PFSK-1 (cell line): Measurements from ENCODE around the gene GDI1.

Source experiments
- FOXP2 ChIP-seq: optimal IDR thresholded peaks from 2 replicates; pipeline ENCODE3; 2011; ENCODE audit warnings: borderline replicate concordance, control low read depth, inconsistent platforms; ENCODE audit not compliant: insufficient read depth; ENCODE audit errors: extremely low read length, extremely low read depth
- POLR2AphosphoS5 ChIP-seq: IDR thresholded peaks from 2 replicates; pipeline ENCODE4 v1.6.1; 2012; ENCODE audit warnings: low read depth, mild to moderate bottlenecking, control low read depth, low read length, moderate library complexity
- REST ChIP-seq, 2 experiments: IDR thresholded peaks; 2 replicates each; pipeline versions ENCODE4 v1.6.1 to v1.8.0; 2011 to 2012; ENCODE audit warnings: low read depth in 2 of 2, low read length in 2 of 2, control low read depth in 1 of 2, inconsistent platforms in 1 of 2, mild to moderate bottlenecking in 1 of 2, moderate library complexity in 1 of 2; ENCODE audit not compliant: insufficient read depth in 1 of 2
- TAF1 ChIP-seq: IDR thresholded peaks from 2 replicates; pipeline ENCODE4 v1.6.1; 2012; ENCODE audit warnings: low read length, control low read depth, borderline replicate concordance; ENCODE audit not compliant: insufficient read depth

GRCh38 chrX:154473683-154474082, 36.7 kb downstream of the GDI1 start:
- no peak for TF ChIP-seq POLR2AphosphoS5
- TF ChIP-seq REST (IDR thresholded peaks at IDR 0.05; ENCODE audit: insufficient read depth in 1 of 2, low read depth in 2 of 2, low read length in 2 of 2) = no peak
- no peak for TF ChIP-seq FOXP2
- no peak for TF ChIP-seq TAF1
